Parathyroid adenoma (tissue), 2 donors: Measurements from ENCODE around the gene ARHGAP36.

Source experiments
- H2AFZ ChIP-seq: fragments of 300-600 bp; sonication (generic); one replicate; pipeline ENCODE4 v1.7.0; 2017; ENCODE audit warnings: antibody characterized with exemption, mild to moderate bottlenecking
- H3K27ac ChIP-seq: fragments of 300-600 bp; sonication (generic); one replicate; pipeline ENCODE4 v1.7.0; 2017
- H3K27me3 ChIP-seq: fragments of 300-600 bp; sonication (generic); one replicate; pipeline ENCODE4 v1.7.0; 2017; ENCODE audit warnings: low read length; ENCODE audit not compliant: control insufficient read depth, insufficient read depth
- H3K36me3 ChIP-seq: fragments of 300-600 bp; sonication (generic); one replicate; pipeline ENCODE4 v1.7.0; 2017; ENCODE audit warnings: low read length; ENCODE audit not compliant: control insufficient read depth, insufficient read depth
- H3K4me1 ChIP-seq: fragments of 300-600 bp; sonication (generic); one replicate; pipeline ENCODE4 v1.7.0; 2017; ENCODE audit warnings: control low read depth
- H3K4me2 ChIP-seq: fragments of 300-600 bp; sonication (generic); one replicate; pipeline ENCODE4 v1.7.0; 2017; ENCODE audit warnings: low read length
- H3K4me3 ChIP-seq: fragments of 300-600 bp; sonication (generic); one replicate; pipeline ENCODE4 v1.7.0; 2017; ENCODE audit warnings: low read depth, low read length
- H3K79me2 ChIP-seq: fragments of 300-600 bp; sonication (generic); one replicate; pipeline ENCODE4 v1.7.0; 2017; ENCODE audit warnings: control low read depth
- H3K9ac ChIP-seq: fragments of 300-600 bp; sonication (generic); one replicate; pipeline ENCODE4 v1.7.0; 2017; ENCODE audit warnings: mild to moderate bottlenecking
- H3K9me3 ChIP-seq: fragments of 300-600 bp; sonication (generic); one replicate; pipeline ENCODE4 v1.7.0; 2017; ENCODE audit warnings: low read length; ENCODE audit not compliant: control insufficient read depth
- CTCF ChIP-seq: fragments of 300-600 bp; sonication (generic); IDR thresholded peaks from one replicate; pipeline ENCODE4 v1.7.0; 2017; ENCODE audit warnings: antibody characterized with exemption, mild to moderate bottlenecking
- donor health status: primary hyperparathyroidism.

Gene ARHGAP36

GRCh38 chrX:131060147-131060546 lies 2.0 kb downstream of the ARHGAP36 start:
- H3K9me3 ChIP-seq = no peaks in the 10 kb centered on the region
- no peaks in the 10 kb centered on the region for H3K36me3 ChIP-seq
- H3K4me1 ChIP-seq = no peaks in the 10 kb centered on the region
- no peak overlapping the region for H3K27ac ChIP-seq
- no peak for TF ChIP-seq CTCF
- H3K4me2 ChIP-seq = no peak overlapping the region
- H2AFZ ChIP-seq = no peak overlapping the region
- no peak overlapping the region for H3K4me3 ChIP-seq
- H3K27me3 ChIP-seq = no peaks in the 10 kb centered on the region
- H3K79me2 ChIP-seq = no peaks in the 10 kb centered on the region
- H3K9ac ChIP-seq = no peak overlapping the region

GRCh38 chrX:131061306-131061705 lies 3.2 kb downstream of the ARHGAP36 start:
- no peaks in the 10 kb centered on the region for H3K27me3 ChIP-seq
- H3K4me3 ChIP-seq = no peak overlapping the region
- no peak overlapping the region for H2AFZ ChIP-seq

GRCh38 chrX:131063613-131064012 lies 5.5 kb downstream of the ARHGAP36 start:
- H3K79me2 ChIP-seq = no peaks in the 10 kb centered on the region
- no peaks in the 10 kb centered on the region for H3K9me3 ChIP-seq
- H3K4me3 ChIP-seq = no peak overlapping the region
- no peak overlapping the region for H3K27ac ChIP-seq
- no peak overlapping the region for H2AFZ ChIP-seq
- no peak for TF ChIP-seq CTCF
- no peaks in the 10 kb centered on the region for H3K4me1 ChIP-seq
- H3K9ac ChIP-seq = no peak overlapping the region
- H3K27me3 ChIP-seq = no peaks in the 10 kb centered on the region
- no peak overlapping the region for H3K4me2 ChIP-seq
- H3K36me3 ChIP-seq = no peaks in the 10 kb centered on the region

More at GRCh38 chrX:131061306-131061705, 3.2 kb downstream of the ARHGAP36 start:
- no peaks in the 10 kb centered on the region for H3K4me1 ChIP-seq
- no peak overlapping the region for H3K4me2 ChIP-seq
- no peak for TF ChIP-seq CTCF
- H3K9ac ChIP-seq = no peak overlapping the region
- H3K79me2 ChIP-seq = no peaks in the 10 kb centered on the region
- no peaks in the 10 kb centered on the region for H3K9me3 ChIP-seq
- no peaks in the 10 kb centered on the region for H3K36me3 ChIP-seq
- no peak overlapping the region for H3K27ac ChIP-seq

- Histone ChIP-seq H3K4me2 (no peak overlapping the region), H3K36me3 (no peaks in the 10 kb centered on the region), H2AFZ (no peak overlapping the region), H3K4me1 (no peaks in the 10 kb centered on the region), H3K4me3 (no peak overlapping the region), H3K27ac (no peak overlapping the region), H3K79me2 (no peaks in the 10 kb centered on the region), H3K27me3 (no peaks in the 10 kb centered on the region), H3K9me3 (no peaks in the 10 kb centered on the region), H3K9ac (no peak overlapping the region)
- no peak for TF ChIP-seq CTCF
These were observed 8.1 kb downstream of the ARHGAP36 start for GRCh38 chrX:131066237-131066636.

DNA sequence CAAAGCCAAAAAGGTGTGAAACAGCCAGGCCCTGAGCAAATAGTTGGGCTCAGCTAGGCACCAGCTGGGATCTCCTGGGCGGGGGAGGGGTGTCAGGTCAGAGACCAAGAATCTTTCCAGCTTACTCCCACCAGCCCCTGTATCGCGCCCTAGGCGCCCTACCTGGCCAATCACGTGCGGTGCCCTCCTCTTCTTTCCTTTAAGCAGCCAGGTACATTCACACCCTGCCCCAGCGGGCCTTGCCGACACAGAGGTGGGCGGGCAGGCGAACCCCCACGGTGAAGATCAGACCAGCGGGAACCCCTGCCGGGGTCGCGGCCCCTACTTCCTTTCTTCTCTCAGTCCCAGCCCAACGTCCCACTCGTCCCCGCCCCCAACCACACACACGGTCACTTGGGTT lies 9.1 kb downstream of the ARHGAP36 start:
- no peaks in the 10 kb centered on the region for H3K9me3 ChIP-seq
- H3K4me3 ChIP-seq = no peak overlapping the region
- H3K27ac ChIP-seq = no peak overlapping the region
- no peaks in the 10 kb centered on the region for H3K27me3 ChIP-seq
- H2AFZ ChIP-seq = no peak overlapping the region
- no peak overlapping the region for H3K9ac ChIP-seq
- H3K4me2 ChIP-seq = no peak overlapping the region
- TF ChIP-seq CTCF = no peak
- no peaks in the 10 kb centered on the region for H3K36me3 ChIP-seq
- no peaks in the 10 kb centered on the region for H3K4me1 ChIP-seq
- no peaks in the 10 kb centered on the region for H3K79me2 ChIP-seq
